Endothelial cell (in vitro differentiated cells): ENCODE results near the gene EPB41L1. TPM values are rescaled to one million over a fixed set of nuclear protein-coding genes. Genes with fewer than 3 reads are reported as not detected.

ENCODE experiments used
- DNase-seq: peaks from one replicate; pipeline ENCODE4 v3.0.0; 2021; ENCODE audit warnings: low spot score
- H3K27ac Mint-ChIP-seq: one replicate; pipeline ENCODE4 v1.8.0; 2021; ENCODE audit warnings: mixed read lengths, inconsistent platforms; ENCODE audit not compliant: unreplicated experiment
- H3K27me3 Mint-ChIP-seq: one replicate; pipeline ENCODE4 v1.8.0; 2021; ENCODE audit warnings: mild to moderate bottlenecking, moderate library complexity, mixed read lengths, inconsistent platforms; ENCODE audit not compliant: unreplicated experiment
- H3K36me3 Mint-ChIP-seq: one replicate; pipeline ENCODE4 v1.8.0; 2021; ENCODE audit warnings: mild to moderate bottlenecking, low read depth, mixed read lengths, inconsistent platforms; ENCODE audit not compliant: unreplicated experiment
- H3K4me1 Mint-ChIP-seq: one replicate; pipeline ENCODE4 v1.8.0; 2021; ENCODE audit warnings: mild to moderate bottlenecking, mixed read lengths, inconsistent platforms; ENCODE audit not compliant: unreplicated experiment
- H3K4me3 Mint-ChIP-seq: one replicate; pipeline ENCODE4 v1.8.0; 2021; ENCODE audit warnings: mild to moderate bottlenecking, mixed read lengths, inconsistent platforms; ENCODE audit not compliant: unreplicated experiment
- H3K9me3 Mint-ChIP-seq: one replicate; pipeline ENCODE4 v1.8.0; 2021; ENCODE audit warnings: mixed read lengths, inconsistent platforms; ENCODE audit not compliant: unreplicated experiment
- total RNA-seq: library from RNA; stranded (reverse); fragmentation: NEBNext Ultra II Directional; extraction: Animal tissue kit (Norgen Biotek cat#: 25700); gene quantifications from one replicate; pipeline ENCODE4 v1.2.1, GENCODE V29; 2021; ENCODE audit not compliant: unreplicated experiment
- TF ChIP-seq, protein P1 (sequence below): fragments of 200-600 bp; sonication (generic); IDR thresholded peaks from one replicate; pipeline ENCODE4 v1.5.0; 2021; ENCODE audit warnings: antibody characterized with exemption; ENCODE audit not compliant: unreplicated experiment

The EPB41L1 gene
- total RNA-seq, 1 donor from 2014 or later, result 19.3 TPM

DNA sequence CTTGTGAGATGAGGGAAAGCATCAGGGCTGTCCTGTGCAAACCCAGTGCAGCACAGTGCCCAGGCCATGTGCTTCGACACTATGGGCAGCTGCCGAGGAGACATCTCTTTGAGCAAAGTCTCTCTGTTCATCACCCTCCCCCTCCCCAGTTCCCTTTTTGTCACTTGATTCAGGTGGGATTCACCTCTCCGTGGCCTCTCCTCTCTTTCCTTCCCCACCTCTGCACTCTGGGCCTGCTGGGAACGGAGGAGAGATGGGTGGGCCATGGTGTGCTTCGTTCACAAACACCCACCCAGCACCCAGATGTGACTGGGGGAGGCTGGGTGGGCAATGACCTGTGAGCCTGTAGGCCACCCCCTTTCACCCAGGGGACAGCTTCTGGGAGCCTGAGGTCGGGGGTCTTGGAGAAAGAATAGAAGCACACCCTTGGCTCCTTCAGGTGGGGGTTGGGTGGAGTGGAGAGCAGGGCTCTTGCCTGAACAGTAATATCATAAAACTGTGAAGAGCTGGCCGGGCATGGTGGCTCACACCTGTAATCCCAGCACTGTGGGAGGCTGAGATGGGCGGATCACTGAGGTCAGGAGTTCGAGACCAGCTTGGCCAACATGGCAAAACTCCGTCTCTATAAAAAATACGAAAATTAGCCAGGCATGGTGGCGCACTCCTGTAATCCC is 118.1 kb downstream of the EPB41L1 start:
- no peak for DNase-seq
- Mint-ChIP-seq H3K9me3 (no peaks in the 10 kb centered on the region), H3K4me1 (peaks cover 21% of the 10 kb centered on the region), H3K27ac (no peak overlapping the region), H3K27me3 (peaks cover 4% of the 10 kb centered on the region), H3K4me3 (no peak overlapping the region), H3K36me3 (no peaks in the 10 kb centered on the region)
- TF ChIP-seq, protein P1, sequence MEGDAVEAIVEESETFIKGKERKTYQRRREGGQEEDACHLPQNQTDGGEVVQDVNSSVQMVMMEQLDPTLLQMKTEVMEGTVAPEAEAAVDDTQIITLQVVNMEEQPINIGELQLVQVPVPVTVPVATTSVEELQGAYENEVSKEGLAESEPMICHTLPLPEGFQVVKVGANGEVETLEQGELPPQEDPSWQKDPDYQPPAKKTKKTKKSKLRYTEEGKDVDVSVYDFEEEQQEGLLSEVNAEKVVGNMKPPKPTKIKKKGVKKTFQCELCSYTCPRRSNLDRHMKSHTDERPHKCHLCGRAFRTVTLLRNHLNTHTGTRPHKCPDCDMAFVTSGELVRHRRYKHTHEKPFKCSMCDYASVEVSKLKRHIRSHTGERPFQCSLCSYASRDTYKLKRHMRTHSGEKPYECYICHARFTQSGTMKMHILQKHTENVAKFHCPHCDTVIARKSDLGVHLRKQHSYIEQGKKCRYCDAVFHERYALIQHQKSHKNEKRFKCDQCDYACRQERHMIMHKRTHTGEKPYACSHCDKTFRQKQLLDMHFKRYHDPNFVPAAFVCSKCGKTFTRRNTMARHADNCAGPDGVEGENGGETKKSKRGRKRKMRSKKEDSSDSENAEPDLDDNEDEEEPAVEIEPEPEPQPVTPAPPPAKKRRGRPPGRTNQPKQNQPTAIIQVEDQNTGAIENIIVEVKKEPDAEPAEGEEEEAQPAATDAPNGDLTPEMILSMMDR, result no peak

DNA sequence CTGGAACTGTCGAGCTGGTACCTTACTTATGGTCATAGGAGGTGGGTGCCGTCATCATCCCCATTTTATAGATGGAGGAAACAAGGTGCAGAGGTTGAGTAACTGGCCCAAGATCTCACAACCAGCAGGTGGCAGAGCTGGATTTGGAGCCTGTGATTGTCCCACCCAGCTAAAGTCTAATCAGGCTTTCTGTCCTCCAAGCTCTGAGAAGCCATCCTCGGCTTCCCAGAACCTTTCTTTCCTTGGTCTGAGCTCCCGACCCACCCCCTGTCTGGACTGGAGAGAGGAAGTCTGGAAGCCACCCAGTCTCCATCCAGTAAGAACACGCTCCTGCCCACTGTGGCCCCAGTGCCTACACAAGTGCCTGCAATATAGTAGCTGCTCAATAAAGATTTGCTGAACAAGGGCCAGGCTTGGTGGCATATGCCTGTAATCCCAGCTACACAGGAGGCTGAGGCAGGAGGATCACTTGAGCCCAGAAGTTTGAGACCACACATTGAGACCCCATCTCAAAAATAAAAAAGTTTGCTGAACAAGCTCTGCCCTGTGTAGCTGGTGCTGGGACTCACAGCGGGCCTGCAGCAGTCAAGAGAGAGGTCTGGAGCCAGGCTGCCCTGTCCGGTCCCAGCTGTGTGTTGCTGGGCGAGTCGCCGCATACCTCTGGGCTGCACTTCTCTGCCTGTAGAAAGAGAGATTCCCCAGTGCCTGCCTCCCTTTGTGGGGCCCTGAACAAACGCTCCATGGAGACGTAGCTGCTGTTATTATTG is 119.1 kb downstream of the EPB41L1 start:
- Mint-ChIP-seq H3K4me1 (peaks cover 20% of the 10 kb centered on the region), H3K4me3 (no peak overlapping the region), H3K27ac (peak overlapping the region; percentile 18), H3K27me3 (peaks cover 4% of the 10 kb centered on the region), H3K36me3 (no peaks in the 10 kb centered on the region), H3K9me3 (no peaks in the 10 kb centered on the region)
- TF ChIP-seq, protein P1, result no peak
- no peak for DNase-seq

DNA sequence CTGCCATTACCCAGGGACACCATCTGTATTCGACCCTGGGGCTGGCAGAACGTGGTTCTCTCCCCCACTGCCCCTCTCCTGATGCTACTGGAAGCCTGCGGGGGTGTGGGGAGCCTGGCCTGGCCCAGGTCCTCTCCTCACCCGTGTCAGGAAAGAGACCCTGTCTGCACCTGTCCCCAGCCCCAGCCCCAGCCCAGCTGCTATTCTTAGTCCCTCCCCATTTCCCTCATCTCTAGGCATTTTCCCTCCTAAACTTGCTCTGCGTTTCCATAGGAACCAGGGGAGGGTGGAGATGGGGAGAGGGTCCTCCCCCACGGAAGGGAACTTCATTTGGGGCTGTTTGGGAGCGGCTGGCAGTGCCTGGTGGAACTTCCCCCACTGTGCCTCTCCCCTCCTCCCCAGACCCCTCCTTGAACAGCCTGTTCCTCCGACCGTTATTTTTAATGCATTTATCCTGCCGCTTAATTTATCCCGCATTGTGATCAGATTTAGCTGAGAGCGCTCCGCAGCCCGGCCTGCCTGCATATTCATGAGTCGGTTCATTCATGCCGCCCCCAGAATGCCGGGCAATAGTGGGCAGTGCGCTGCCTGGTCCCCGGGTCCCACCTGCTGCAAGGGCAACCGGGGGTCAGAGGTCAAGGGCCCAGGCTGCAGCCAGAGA is 119.8 kb downstream of the EPB41L1 start:
- DNase-seq, result no peak
- TF ChIP-seq, protein P1, result no peak
- Mint-ChIP-seq H3K27me3 (peaks cover 4% of the 10 kb centered on the region), H3K36me3 (no peaks in the 10 kb centered on the region), H3K4me1 (peaks cover 17% of the 10 kb centered on the region), H3K4me3 (no peak overlapping the region), H3K27ac (no peak overlapping the region), H3K9me3 (no peaks in the 10 kb centered on the region)

DNA sequence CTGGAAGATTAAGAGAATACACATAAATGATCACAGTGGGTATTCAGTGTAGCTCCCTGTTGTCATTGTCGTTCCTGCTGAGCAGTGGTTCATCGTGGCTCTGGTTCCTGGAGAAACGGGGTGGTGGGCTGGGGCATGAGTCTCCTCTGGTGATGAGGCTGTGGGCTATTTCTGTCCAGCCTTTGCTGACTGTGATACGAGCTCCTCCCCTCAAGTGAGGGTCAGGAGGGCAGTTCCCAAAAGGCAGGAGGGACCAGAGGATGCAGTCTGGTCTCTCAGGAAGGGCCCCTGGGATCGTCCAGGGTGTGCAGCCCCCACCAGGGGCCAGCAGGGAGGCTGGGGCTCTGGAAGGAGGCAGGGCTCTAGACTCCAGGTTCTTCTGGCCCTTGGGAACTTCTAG is 120.5 kb downstream of the EPB41L1 start:
- TF ChIP-seq, protein P1, result no peak
- Mint-ChIP-seq H3K4me3 (no peak overlapping the region), H3K27ac (no peak overlapping the region), H3K27me3 (peaks cover 4% of the 10 kb centered on the region), H3K36me3 (no peaks in the 10 kb centered on the region), H3K9me3 (no peaks in the 10 kb centered on the region), H3K4me1 (peaks cover 17% of the 10 kb centered on the region)
- no peak for DNase-seq
